GM12878 (cell line): ENCODE data around the gene SNX30. TPM values are rescaled to one million over a fixed set of nuclear protein-coding genes. Genes with fewer than 3 reads are reported as not detected.

Source experiments
- ASH2L ChIP-seq: fragments of 300-600, 200-600 bp; sonication (generic); IDR thresholded peaks from 2 replicates; pipeline ENCODE4 v1.6.1; 2017; ENCODE audit warnings: low read depth, mild to moderate bottlenecking, borderline replicate concordance
- BACH1 ChIP-seq: fragments of 450-650 bp; IDR thresholded peaks from 2 replicates; pipeline ENCODE4 v1.6.1; 2017; ENCODE audit warnings: mild to moderate bottlenecking, borderline replicate concordance
- CTCF ChIP-seq, 3 experiments: IDR thresholded peaks in 2 of 3; conservative IDR thresholded peaks in 1 of 3; 2 replicates each; pipeline ENCODE4 v1.5.1; 2011; ENCODE audit warnings: low read depth in 3 of 3, low read length in 3 of 3, mild to moderate bottlenecking in 3 of 3, control low read depth in 2 of 3, moderate library complexity in 2 of 3, inconsistent platforms in 1 of 3, mixed read lengths in 1 of 3; ENCODE audit not compliant: control insufficient read depth in 2 of 3, insufficient read depth in 1 of 3; ENCODE audit errors: extremely low read depth in 1 of 3
- DPF2 ChIP-seq: fragments of 450-650 bp; IDR thresholded peaks from 2 replicates; pipeline ENCODE4 v1.6.1; 2017; ENCODE audit warnings: mild to moderate bottlenecking
- EP300 ChIP-seq, 2 experiments: fragments of 150-350 bp in 1 of 2; IDR thresholded peaks; 2 replicates each; pipeline ENCODE4 v1.6.1; 2011 to 2012; ENCODE audit warnings: low read depth in 2 of 2, low read length in 2 of 2, borderline replicate concordance in 1 of 2, improper control_type of control experiment in 1 of 2, inconsistent platforms in 1 of 2; ENCODE audit not compliant: control insufficient read depth in 1 of 2
- ESRRA ChIP-seq: IDR thresholded peaks from 2 replicates; pipeline ENCODE4 v1.6.1; 2012; ENCODE audit warnings: mild to moderate bottlenecking, low read length, improper control_type of control experiment
- ETV6 ChIP-seq, 2 experiments: fragments of 450-650 bp in 1 of 2; IDR thresholded peaks in 1 of 2; conservative IDR thresholded peaks in 1 of 2; 2 replicates each; pipeline ENCODE4 v1.6.1; 2014; ENCODE audit warnings: antibody characterized with exemption in 1 of 2, borderline replicate concordance in 1 of 2, low read depth in 1 of 2, mild to moderate bottlenecking in 1 of 2, moderate library complexity in 1 of 2
- GATAD2B ChIP-seq: fragments of 450-650 bp; conservative IDR thresholded peaks from 2 replicates; pipeline ENCODE4 v1.6.1; 2017; ENCODE audit warnings: low read depth, mild to moderate bottlenecking, moderate library complexity
- HDAC6 ChIP-seq: fragments of 200-600 bp; sonication (generic); IDR thresholded peaks from one replicate; pipeline ENCODE4 v1.8.0; 2017; ENCODE audit warnings: antibody characterized with exemption; ENCODE audit not compliant: unreplicated experiment
- HDGF ChIP-seq: fragments of 450-650 bp; IDR thresholded peaks from 2 replicates; pipeline ENCODE4 v1.6.1; 2016; ENCODE audit warnings: antibody characterized with exemption
- HSF1 ChIP-seq: fragments of 150-350 bp; IDR thresholded peaks from 2 replicates; pipeline ENCODE4 v1.6.1; 2014; ENCODE audit warnings: mild to moderate bottlenecking, low read depth, low read length
- IRF3 ChIP-seq: fragments of 450-650 bp; IDR thresholded peaks from 2 replicates; pipeline ENCODE4 v1.6.1; 2014; ENCODE audit warnings: mild to moderate bottlenecking
- IRF5 ChIP-seq: fragments of 450-650 bp; IDR thresholded peaks from 2 replicates; pipeline ENCODE4 v1.6.1; 2017; ENCODE audit warnings: borderline replicate concordance
- MTA2 ChIP-seq: fragments of 450-650 bp; IDR thresholded peaks from 2 replicates; pipeline ENCODE4 v1.6.1; 2016; ENCODE audit warnings: low read depth, mild to moderate bottlenecking, moderate library complexity
- NBN ChIP-seq: fragments of 450-650 bp; IDR thresholded peaks from 2 replicates; pipeline ENCODE4 v1.6.1; 2016
- NFYB ChIP-seq: IDR thresholded peaks from 2 replicates; pipeline ENCODE4 v1.6.1; 2011; ENCODE audit warnings: low read depth, mild to moderate bottlenecking, low read length, improper control_type of control experiment, moderate library complexity; ENCODE audit not compliant: insufficient read depth
- NR2C1 ChIP-seq: fragments of 450-650 bp; IDR thresholded peaks from 2 replicates; pipeline ENCODE4 v1.6.1; 2017; ENCODE audit warnings: antibody characterized with exemption, mild to moderate bottlenecking, moderate library complexity
- PKNOX1 ChIP-seq: fragments of 450-650 bp; IDR thresholded peaks from 2 replicates; pipeline ENCODE4 v1.6.1; 2016; ENCODE audit warnings: mild to moderate bottlenecking
- POLR2AphosphoS5 ChIP-seq: IDR thresholded peaks from 2 replicates; pipeline ENCODE4 v1.6.1; 2011; ENCODE audit warnings: mild to moderate bottlenecking, low read length, inconsistent platforms
- SPI1 ChIP-seq: IDR thresholded peaks from 2 replicates; pipeline ENCODE4 v1.6.1; 2011; ENCODE audit warnings: low read depth, mild to moderate bottlenecking, low read length, moderate library complexity, borderline replicate concordance; ENCODE audit not compliant: insufficient read depth
- SRF ChIP-seq, 2 experiments: IDR thresholded peaks; 2 replicates each; pipeline ENCODE4 v1.6.1; 2011; ENCODE audit warnings: low read depth in 2 of 2, low read length in 2 of 2, mild to moderate bottlenecking in 1 of 2, moderate library complexity in 1 of 2
- SUZ12 ChIP-seq: fragments of 200-600 bp; sonication (generic); IDR thresholded peaks from one replicate; pipeline ENCODE4 v1.6.1; 2018; ENCODE audit warnings: antibody characterized with exemption, mild to moderate bottlenecking; ENCODE audit not compliant: unreplicated experiment
- ZNF274 ChIP-seq: IDR thresholded peaks from one replicate; pipeline ENCODE4 v1.8.0; 2011; ENCODE audit not compliant: insufficient read length, insufficient read depth
- polyA plus RNA-seq, 11 experiments: library from polyadenylated mRNA; depleted of rRNA in 4 of 11; unstranded in 6 of 11; stranded (reverse) in 5 of 11; fragments of >200 nt; fragmentation: Nextera tagmentation in 4 of 11; fragmentation: Illumina TruSeq in 1 of 11; extraction: Ambion mirVana in 4 of 11; extraction: Trizol in 1 of 11; gene quantifications; 1 replicate in 1 of 11; 2 replicates in 10 of 11; pipeline versions ENCODE4 v1.2.1 to v1.2.3, GENCODE V29; 2011 to 2016; ENCODE audit warnings: inconsistent platforms in 2 of 11, missing spikeins in 2 of 11, low read depth in 1 of 11
- total RNA-seq, 4 experiments: library from RNA; depleted of rRNA in 3 of 4; stranded (reverse); fragments of >200 nt in 3 of 4; fragmentation: Illumina TruSeq in 1 of 4; extraction: Trizol in 1 of 4; gene quantifications; 2 replicates each; pipeline versions ENCODE4 v1.2.1 to v1.2.3, GENCODE V29; 2013 to 2021

The SNX30 gene
- total and polyA plus RNA-seq, 10 of the 15 experiments (the other 5 are each of a cell fraction or from before 2014, with no cell fraction given), result 0.53 to 4.0 (median 1.5) TPM

GRCh38 chr9:112717661-112718331, 32.8 kb upstream of the SNX30 start, which contains the start of gene INIP (continued):
- no peak for TF ChIP-seq HSF1
- peak; percentile 98 for TF ChIP-seq PKNOX1
- 0 out of 2 replicates have a peak, but pooled peaks have one; percentile 6 for TF ChIP-seq SPI1
- no peak for TF ChIP-seq ETV6 (conservative IDR thresholded peaks at IDR 0.05 in 1 of 2, IDR thresholded peaks at IDR 0.05 in 1 of 2; ENCODE audit: borderline replicate concordance in 1 of 2, low read depth in 1 of 2)
- TF ChIP-seq NBN, result no peak; the same call in 1 of the 2 replicates
- no peak for TF ChIP-seq BACH1
- peak; percentile 47; the same call in 1 of the 2 replicates for TF ChIP-seq GATAD2B
- no peak for TF ChIP-seq NR2C1
- no peak for TF ChIP-seq HDAC6
- TF ChIP-seq SUZ12, result no peak
- no peak for TF ChIP-seq ESRRA
- TF ChIP-seq NFYB, result peak; percentile 54; the same call in 1 of the 2 replicates
- TF ChIP-seq HDGF, result 0 out of 2 replicates have a peak, but pooled peaks have one; percentile 30
- TF ChIP-seq IRF3, result peak; percentile 15; the same call in 1 of the 2 replicates
- TF ChIP-seq EP300 (IDR thresholded peaks at IDR 0.05; ENCODE audit: borderline replicate concordance in 1 of 2, control insufficient read depth in 1 of 2, low read depth in 2 of 2, low read length in 2 of 2), result no peak
- TF ChIP-seq MTA2, result no peak
- peak; percentile 26 to 54 (median 26); a peak in 4 of 6 replicates for TF ChIP-seq CTCF (IDR thresholded peaks at IDR 0.05 in 2 of 3, conservative IDR thresholded peaks at IDR 0.05 in 1 of 3; ENCODE audit: control insufficient read depth in 2 of 3, extremely low read depth in 1 of 3, insufficient read depth in 1 of 3, low read depth in 3 of 3, low read length in 3 of 3)
- no peak for TF ChIP-seq IRF5
- TF ChIP-seq DPF2, result peak; percentile 86
- no peak for TF ChIP-seq SRF (IDR thresholded peaks at IDR 0.05; ENCODE audit: low read depth in 2 of 2, low read length in 2 of 2)
- TF ChIP-seq ASH2L, result no peak
- TF ChIP-seq POLR2AphosphoS5, result peak; percentile 84
- TF ChIP-seq ZNF274, result no peak
